ENCODE measurements around the gene FRMD4A.
A peak's percentile ranks its signal among the peaks of the same experiment; 100 is the strongest.

Gene FRMD4A

DNA sequence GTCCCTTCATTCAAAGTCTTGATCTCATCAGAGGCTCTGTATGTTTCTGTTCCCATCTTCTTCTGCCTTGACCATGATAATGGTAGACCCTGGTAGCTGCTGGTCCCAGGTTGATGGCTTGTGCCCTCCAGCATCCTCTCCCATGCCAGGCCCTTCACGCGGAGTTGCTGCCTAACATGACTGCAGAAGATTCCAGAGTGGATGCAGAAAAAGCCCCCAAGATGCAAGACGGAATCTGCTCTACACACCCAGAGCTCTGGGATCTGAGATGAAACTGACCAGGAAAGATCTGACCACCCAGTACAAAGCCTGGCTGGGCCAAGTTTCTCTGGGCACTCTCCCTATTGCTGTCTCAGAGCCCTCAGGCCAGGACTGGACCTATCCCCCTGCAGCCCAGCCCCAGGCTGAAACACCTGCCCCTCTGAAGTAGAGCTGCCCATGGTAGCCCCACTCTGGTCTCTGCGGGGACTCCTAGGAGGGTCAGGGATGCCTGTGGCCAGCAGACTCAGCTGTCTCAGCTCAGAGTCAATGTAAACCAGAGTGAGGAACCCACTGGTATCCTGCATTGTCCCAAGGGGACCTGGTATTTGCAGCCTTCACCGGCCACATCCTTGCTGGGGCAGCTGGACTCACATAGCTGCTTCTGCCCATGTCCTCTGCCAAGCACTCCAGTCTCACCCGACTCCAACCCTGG, 9.5 kb upstream of the FRMD4A start:
- DNase-seq, result no peak

DNA sequence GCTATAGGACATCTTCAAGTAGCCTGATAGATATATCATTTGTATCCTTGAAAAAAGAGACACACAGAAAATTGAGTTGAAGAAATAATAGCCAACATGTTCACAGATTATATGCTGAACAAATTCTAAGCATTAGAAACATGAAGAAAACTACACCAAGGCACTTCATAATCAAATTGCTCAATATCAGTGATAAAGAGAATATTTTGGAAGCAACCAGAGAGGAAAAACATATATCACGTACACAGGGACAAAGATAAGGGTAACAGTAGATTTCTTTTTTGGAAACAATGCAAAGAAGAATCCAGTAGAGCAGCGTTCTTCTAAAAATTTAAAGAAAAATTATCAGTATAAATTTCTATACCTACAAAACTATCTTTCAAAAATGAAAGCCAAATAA, 6.0 kb upstream of the FRMD4A start:
- DNase-seq, result no peak

DNA sequence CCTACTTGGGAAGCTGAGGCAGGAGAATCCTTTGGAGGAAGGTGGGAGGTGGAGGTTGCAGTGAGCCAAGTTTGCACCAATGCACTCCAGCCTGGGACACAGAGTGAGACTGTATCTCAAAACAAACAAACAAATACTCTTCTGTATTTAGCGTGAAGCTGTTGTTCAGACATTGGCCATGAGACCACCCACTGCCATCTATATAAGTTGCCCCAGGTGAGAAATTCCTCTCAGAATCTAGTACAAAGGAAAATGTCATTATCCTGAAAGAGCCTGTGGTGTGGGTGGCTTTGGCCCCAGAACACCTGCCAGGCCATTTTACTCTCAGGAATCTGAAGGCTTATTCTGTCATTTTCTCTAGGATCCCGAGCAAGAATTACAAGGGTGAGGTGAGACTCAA, 4.0 kb upstream of the FRMD4A start:
- DNase-seq, result no peak

DNA sequence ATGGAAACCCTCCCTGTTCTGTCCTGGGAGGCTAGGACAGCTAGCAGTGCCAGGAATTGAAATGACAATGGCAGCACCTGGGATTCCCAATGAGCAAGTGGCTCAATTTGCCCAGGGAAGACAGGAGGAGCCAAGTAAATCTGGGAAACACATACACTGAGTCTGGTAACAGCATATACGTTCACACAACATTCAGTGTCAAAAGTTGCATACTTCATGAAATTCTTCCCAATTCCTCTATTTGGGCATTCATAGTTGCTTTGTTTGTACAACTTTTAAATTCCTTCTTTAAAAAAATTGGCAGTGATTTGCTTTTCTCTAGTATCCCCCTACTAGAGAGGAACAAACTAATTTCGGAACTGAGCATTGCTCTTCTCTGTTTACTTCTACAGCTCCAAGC, 2.9 kb upstream of the FRMD4A start:
- DNase-seq, result no peak

DNA sequence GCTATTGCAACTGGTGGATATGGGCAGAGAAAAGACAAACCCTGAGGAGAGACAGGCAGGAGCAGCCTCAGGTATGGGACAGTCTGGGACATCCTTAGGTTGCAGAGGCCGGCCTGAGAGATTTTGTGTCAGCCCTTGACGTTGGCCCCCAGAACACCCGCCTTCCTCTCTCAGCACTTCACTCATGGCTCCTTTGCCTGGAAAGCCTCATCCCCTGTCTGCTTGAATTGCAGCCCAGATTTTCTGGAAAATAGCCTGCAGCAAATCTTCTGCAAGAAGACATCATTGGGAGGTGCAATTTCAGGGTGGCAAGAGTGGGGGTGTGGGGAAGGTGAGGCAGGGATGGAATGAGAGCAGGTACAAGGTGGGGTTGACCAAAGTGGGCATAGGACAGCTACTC, 2.2 kb upstream of the FRMD4A start:
- no peak for DNase-seq

DNA sequence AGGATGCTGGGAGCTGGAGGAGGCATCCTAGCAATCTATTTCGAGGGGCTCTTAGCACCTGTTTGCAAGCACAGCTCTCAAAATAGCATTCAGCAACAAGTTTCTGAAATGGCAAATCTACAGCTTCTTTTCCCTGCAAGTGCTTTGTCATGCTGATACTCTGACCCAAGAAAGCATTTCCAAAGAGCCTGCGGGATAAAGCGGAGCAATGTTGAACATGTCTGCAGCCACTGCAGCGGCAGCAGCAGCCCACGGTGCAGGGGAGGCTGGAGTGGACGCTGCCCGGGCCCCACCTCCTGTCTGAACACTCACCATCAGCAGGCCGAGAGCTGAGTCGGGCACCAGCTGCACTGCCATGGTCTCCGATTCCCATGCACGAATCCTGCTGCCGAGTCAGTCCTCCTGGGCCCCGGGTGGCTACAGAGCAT, 964 bp downstream of the FRMD4A start:
- no peak for DNase-seq

DNA sequence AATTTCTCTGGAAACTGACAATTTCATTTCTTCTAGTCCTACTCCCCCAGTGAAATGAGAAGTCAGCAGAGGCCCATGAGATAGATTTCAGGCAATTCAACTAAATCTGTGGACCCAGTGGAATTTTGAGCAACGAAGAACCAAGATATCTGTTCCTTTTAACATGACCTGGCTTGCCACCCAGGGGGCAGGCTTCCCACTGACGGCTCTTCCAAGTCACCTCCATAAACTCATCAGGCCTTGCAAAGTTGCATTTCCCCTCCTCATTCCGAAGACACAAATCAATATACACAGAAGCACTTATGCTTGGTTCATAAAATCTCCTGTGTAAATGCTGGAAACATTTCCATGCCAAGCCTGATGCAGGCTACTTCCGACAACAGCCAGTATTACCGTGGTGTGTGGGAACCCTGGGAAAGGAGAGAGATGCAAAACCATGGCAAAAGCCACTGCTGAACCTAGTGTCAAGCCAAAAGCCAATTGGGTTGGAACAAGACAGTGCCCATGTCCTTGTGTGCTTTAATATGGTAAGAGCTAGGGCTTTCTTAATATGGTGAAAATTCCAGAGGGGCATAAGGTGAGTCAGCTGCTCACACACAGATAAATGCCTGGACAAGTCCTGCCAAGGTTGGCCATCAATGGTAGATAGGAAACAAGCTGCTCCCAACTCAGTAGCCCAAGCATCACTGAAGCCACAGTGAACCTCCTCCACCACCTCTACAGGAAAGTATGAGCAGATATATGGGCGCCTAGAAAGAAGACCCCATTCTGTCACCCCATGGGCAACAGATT, 1.6 kb downstream of the FRMD4A start:
- no peak for DNase-seq

DNA sequence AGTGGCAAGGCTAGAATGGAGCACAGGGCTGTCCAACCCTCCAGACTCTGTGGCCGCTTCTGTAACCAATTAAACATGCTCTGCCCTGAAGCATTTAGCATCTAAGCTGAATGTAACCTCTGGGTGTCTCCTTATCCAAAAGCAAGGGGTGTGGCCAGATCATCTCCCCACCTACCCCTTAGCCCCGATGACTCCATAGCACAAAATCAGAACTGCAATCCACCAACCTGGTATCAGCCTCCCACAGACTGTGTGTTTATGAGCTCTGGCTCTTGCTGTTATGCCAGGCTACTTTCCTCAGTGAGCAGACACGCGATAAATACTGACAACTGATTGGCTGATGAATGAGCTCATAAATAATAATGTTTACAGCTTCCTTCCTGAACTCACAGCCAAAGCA, 3.2 kb downstream of the FRMD4A start:
- no peak for DNase-seq

DNA sequence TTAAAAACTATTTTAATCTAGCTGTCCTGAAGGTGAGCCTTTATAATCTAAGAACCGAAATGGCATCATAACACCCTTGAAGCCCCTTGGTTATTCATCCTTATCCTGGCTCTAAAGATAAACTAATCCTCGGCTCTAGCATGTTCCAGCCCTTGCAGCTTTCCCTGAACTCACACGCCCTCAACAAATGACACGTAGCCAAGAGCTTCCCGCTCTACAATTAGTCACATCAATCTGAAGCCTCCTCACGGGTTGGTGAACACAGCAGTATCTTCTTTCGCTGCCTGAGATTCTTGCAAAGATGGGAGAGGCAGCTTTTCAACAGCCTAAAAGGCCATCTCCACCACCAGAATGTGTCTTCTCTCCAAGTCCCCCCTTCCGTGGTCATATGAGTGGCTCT, 4.1 kb downstream of the FRMD4A start:
- no peak for DNase-seq

DNA sequence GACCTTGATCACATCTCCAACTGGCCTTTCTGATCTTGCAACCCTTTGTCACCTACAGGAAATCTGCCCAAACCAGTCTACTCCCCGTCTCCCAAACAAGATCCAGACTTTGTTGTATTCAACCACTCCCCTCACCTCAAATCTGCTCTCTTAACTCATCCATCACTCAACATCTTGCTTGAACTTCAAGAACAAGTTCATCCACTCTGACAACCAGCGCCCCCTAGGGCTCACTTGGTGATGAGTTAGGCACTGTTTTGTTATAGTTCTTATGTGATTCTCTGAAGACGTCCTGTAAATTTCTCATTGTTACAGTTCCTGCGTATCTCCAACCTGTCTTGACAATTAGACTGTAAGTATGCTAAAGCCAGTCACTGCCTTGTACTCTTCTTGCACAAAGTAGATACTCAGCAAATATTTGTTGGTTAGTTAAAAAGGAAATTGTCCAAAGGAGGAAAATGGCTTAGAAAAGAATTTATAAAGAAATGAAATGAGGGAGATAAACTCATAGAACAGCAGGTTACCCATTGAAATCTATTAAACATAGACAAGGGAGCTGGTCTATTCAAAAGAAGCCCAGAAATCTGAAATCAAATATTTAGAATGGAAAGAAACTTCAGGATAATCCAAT, 5.3 kb downstream of the FRMD4A start:
- DNase-seq, result peak; percentile 19

DNA sequence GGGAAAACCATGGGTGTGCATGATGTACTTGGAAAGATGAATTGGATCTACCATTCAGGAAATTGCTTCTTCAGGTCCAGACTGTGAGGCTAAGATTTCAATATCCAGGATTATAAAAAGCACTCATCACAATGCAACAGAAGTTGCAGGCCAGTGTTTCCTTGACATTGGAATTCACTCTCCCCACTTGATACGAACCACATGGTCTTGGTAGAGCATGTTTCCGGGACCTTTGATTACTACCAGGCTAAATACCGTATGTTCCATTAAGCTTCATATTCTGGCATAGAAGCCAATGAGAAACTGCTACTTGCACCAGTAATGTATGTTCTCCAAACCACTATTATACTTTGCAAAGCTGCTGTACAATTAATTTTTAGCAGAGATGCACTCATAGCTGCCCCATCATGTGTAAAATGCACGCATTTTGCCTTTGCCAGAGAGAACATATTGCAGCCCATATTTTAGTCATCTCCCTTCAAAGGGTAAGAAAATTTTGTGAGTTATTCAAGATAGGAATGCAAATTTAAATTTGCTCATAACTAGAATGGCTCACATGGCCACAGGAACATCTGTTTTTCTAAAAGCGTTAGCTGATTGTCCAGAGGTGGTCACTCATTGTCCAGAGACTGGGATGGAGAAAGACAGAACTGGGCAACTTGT, 8.1 kb downstream of the FRMD4A start:
- no peak for DNase-seq

DNA sequence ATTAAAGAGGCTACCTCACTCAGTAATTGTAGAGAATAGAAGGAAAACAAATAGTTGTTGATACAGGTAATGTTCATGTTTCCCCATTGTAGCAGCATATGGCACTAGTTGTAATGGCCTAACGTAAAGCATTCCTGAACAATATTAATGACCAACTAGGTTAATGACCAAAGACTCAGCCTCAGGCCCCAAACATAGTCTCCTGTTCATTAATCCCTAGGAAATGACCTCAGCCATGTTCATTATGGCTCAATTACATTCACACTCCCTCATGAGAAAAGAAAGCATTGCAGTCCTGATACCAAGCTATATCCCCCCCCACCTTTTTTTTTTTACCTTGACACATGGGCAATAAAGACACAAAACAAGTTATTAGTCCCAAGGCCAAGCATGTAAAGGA, 12.7 kb downstream of the FRMD4A start:
- DNase-seq, result no peak

DNA sequence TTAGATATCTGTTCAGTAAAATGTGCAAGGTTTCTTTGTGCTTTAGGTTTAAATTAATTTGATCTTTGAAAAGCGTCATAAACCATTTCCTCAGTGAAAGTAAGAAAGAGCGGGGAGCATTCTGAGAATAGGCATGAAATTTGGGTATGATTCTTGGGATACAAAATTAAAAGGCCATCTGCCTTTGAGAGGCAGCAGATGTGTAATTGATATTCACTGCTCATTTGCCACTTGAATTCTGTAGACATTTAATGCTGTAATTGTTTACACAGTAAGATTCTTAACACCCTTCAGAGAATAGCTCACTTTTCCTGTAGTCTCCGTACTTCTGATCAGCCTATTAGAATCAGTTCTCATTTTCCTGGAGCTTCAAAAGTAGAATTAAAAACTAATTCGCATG, 18.7 kb downstream of the FRMD4A start:
- no peak for DNase-seq

DNA sequence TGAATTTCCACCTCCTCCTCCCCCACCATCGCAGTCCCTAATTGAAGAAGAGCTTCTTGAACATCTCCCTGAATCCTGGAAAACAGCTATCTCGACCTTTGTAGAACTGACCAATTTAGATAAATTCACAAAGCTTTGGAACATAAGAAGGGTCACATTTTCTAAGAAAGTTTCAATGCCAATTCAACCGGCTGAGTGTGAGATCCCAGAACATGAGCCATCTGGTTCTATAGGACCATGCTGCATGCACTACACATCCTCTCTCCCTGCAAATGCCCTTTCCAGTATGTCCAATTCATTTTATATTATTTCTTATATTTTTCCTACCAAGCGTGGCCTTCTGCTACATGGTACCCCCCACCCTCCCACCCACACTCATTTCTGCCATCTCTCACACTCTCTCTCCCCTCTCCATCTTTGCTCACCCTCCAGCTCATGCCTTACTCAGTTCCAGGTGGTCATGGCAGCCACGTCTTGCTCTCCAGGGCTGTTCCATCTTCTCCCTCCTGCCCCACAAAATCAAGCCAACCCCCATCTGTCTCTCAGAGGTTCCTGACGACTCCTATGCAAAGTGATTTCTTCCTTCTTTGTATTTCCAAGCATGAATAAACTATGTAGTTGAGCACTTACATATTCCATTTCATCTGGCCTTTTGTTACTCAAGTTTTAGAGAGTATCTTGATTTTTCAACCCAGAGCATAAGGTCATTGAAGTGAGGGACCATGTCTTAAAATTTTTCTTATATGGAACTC, 19.3 kb downstream of the FRMD4A start:
- DNase-seq, result no peak

DNA sequence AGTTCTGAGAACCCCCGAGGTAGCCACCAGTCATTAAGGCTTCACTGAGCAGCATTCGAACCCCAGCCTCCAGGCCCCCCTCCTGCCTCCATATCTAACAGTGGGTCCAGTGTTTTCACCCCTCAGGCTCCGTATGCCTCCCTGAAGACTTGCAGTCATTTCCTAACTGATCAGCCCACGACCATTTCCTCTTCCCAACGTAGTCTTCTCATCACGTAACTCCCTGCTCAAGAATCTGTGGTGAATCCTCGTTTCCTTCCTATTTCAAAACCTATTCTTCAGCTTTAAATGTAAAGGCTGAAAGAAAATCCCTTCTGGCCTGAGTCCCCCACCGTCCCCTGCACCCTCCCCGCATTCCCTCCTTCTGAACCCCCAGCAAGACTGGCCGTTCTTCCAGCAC, 21.1 kb downstream of the FRMD4A start:
- no peak for DNase-seq

DNA sequence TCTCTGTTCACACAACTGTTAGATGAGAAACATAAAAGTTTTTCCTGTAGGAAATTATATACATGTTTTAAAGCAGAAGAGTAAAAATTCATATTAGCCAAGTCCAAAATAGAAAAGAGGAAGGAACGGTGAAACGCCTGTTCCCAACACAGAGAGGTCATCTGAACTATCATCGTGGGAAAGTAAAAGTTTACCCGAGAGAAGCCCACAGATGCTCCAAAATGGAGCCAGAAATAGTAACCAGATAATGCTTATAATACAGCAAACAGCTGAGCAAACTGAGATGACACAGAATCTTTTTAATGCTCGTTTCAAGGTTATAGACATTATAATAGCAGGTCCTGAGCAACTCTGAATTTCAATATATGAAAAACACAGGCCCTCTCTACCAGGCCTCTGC, 24.5 kb downstream of the FRMD4A start:
- DNase-seq, result no peak

DNA sequence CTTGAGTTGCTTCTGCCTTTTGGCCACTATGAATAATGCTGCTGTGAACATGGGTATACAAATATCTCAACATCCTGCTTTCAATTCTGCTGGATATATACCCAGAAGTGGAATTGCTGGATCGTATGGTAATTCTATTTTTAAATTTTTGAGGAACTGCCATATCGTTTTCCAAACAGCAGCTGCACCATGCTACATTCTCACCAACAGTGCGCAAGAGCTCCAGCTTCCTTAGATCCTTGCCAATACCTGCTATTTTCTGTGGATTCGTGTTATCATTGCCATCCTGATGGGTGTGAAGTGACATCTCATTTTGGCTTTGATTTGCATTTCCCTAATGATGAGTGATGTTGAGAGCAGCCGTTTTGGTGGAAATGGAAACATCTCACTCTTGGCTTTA, 26.7 kb downstream of the FRMD4A start:
- DNase-seq, result no peak

DNA sequence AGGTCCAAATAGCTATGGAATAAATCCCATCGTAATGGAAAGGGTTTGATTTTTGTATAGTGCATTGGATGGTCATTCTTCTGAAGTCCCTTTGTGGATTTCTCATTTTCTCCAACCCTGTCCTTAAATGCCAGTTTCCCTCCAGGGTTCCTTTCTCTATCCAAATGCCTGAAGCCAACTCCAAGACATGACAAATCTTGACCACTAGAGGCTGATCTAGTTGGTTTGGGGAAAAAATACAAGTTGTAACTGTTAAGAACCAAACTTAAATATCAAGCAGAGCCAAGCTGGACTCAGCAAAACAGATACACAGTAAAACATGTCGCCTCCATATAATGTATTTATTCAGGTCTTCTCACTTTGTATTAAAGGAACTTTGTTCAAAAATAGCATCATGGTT, 28.7 kb downstream of the FRMD4A start:
- no peak for DNase-seq

DNA sequence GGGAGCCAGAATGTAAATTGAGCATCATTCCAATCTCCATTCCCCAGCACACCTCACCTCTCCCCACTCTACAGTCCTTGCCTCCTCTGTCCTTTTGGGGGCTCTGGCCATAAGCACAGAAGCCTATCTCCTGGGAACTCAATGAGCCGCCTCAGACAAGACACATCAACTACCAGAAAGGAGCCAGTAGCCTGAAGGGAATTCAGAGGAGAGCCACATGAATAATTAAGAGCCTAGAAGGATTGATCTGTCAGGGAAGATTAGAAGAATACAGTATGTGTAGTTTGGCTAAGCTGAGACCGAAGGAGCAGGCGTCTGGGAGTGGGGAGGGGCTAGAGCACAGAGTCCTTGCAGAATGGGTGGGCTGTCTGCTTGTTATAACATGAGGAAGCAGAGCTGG, 31.2 kb downstream of the FRMD4A start:
- no peak for DNase-seq

DNA sequence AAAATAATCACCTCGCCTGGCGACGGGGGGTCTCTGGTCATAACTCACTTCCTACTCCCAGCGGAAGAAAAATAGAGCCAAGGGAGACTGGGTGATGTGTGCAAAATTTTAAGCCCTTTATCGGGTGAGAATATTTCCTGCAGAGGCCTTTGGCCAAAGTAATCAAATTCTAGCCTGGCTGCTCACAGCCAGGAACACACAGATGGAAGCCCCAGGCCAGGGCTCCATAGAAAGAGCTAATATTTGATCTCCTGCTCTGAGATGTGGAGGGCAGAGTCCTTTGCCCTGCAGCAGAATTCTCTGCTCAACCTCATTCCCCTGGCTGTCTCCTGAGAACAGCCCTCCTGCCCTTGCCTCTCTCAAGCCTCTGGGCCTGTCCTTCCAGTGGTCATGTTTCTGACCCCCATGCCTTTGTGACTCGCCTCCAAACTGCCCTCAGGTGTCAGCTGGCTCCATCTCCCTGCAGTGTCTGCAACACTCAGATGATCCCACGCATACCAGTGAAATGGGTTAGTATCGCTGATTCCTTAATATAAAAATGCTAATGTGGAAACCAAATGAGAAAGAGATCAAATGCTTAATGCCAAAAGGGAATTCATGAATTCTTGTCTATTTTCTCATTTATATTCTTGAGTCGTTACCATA, 34.5 kb downstream of the FRMD4A start:
- no peak for DNase-seq

DNA sequence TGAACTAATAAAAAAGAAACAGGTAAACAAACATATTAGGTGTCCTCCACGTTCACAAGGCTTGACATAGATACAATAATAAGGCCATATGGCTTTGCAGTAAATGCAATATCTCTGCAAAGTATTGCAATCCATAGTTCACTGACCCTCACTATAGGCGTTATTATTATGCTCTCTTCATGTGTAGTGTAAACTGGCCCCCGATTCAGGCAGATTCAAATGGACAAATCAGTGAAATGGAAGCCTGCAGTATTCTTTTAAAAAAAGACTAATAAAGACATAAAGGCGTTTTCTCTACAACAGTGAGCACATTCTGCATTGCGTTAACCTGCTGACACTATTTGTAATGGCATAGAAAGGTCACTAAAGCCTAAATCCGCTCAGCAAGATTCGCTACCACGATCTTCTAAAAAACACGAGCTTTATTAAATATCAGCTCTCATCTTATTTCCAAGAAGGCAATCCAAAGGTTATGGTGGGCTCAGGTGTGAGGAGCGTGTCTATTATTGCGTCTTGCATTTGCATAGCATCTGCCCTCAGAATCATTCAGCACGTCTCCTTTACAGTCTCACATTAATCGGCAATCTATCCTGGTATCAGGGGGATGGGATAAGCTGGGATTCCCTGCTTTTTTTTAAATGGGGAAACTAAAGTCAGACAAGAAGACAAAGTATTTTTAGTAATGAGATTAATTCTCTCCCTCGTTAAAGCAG, 36.2 kb downstream of the FRMD4A start:
- no peak for DNase-seq

DNA sequence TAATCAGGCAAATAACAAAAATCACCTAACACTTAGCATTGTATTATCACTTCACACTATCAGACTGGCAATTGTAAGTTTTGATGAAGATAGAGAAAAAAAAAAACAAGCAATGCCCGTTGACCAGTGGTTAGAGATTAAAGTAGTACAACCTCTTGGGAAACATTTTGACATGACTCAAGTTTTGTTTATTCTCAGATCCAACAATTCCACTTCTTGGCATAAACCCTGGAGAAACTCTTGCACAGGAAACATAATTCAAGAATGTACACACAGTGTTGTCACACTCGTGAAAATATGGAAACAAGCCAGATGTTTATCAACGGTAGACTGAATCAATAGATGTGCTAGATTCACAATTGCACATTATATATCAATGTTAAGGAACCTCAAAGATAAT, 37.2 kb downstream of the FRMD4A start:
- no peak for DNase-seq
